Measurements from ENCODE around the gene ITPRID2.

GRCh38 chr2:181954538-181954883, 63.0 kb downstream of the ITPRID2 start:
- TF ChIP-seq CTCF (IDR thresholded peaks at IDR 0.05 in 4 of 5, conservative IDR thresholded peaks at IDR 0.05 in 1 of 5) (peak in 2 of 5 experiments; percentile 3 to 4), POLR2A (IDR thresholded peaks at IDR 0.05) (no peak)
